HepG2 (cell line): ENCODE data around the gene IQCN. TPM values are rescaled to one million over a fixed set of nuclear protein-coding genes. Genes with fewer than 3 reads are reported as not detected.

Source experiments
- ATM ChIP-seq: fragments of 450-650 bp; IDR thresholded peaks from 2 replicates; pipeline ENCODE4 v1.7.1; 2017; ENCODE audit warnings: mild to moderate bottlenecking, borderline replicate concordance
- MAFF ChIP-seq: IDR thresholded peaks from 2 replicates; pipeline ENCODE4 v1.6.1; 2011; ENCODE audit warnings: low read depth, low read length, improper control_type of control experiment
- MTF2 ChIP-seq: sonication (generic); formaldehyde crosslinking; IDR thresholded peaks from 2 replicates; pipeline ENCODE4 v1.5.0; 2020; ENCODE audit warnings: missing genetic modification reagents, borderline replicate concordance
- NCOA2 ChIP-seq: sonication (generic); formaldehyde crosslinking; IDR thresholded peaks from 2 replicates; pipeline ENCODE4 v1.8.0; 2022; ENCODE audit warnings: inconsistent platforms
- U2AF1 ChIP-seq: fragments of 200-400 bp; formaldehyde crosslinking; optimal IDR thresholded peaks from 2 replicates; pipeline ENCODE3; 2017; ENCODE audit warnings: mild to moderate bottlenecking, low read depth, low read length
- ZFP41 ChIP-seq: sonication (generic); formaldehyde crosslinking; IDR thresholded peaks from 2 replicates; pipeline ENCODE4 v1.4.0; 2020; ENCODE audit warnings: mild to moderate bottlenecking, missing genetic modification reagents, borderline replicate concordance
- ZNF121 ChIP-seq: sonication (generic); formaldehyde crosslinking; IDR thresholded peaks from 2 replicates; pipeline ENCODE4 v1.5.0; 2020; ENCODE audit warnings: mild to moderate bottlenecking, missing genetic modification reagents
- ZNF20 ChIP-seq: sonication (generic); formaldehyde crosslinking; IDR thresholded peaks from 2 replicates; pipeline ENCODE4 v1.4.0; 2020; ENCODE audit warnings: mild to moderate bottlenecking, moderate library complexity, missing genetic modification reagents
- ZNF230 ChIP-seq: sonication (generic); formaldehyde crosslinking; IDR thresholded peaks from 2 replicates; pipeline ENCODE4 v1.4.0; 2020; ENCODE audit warnings: mild to moderate bottlenecking, missing genetic modification reagents
- ZNF34 ChIP-seq: sonication (generic); formaldehyde crosslinking; IDR thresholded peaks from 2 replicates; pipeline ENCODE4 v1.4.0; 2020; ENCODE audit warnings: mild to moderate bottlenecking, missing genetic modification reagents, borderline replicate concordance
- ZNF382 ChIP-seq: sonication (generic); formaldehyde crosslinking; IDR thresholded peaks from 2 replicates; pipeline ENCODE4 v1.5.0; 2020; ENCODE audit warnings: missing genetic modification reagents, mild to moderate bottlenecking, borderline replicate concordance
- ZNF557 ChIP-seq: sonication (generic); formaldehyde crosslinking; IDR thresholded peaks from 2 replicates; pipeline ENCODE4 v1.4.0; 2020; ENCODE audit warnings: missing genetic modification reagents
- ZNF788 ChIP-seq: sonication (generic); formaldehyde crosslinking; IDR thresholded peaks from 2 replicates; pipeline ENCODE4 v1.5.0; 2020; ENCODE audit warnings: mild to moderate bottlenecking, missing genetic modification reagents, borderline replicate concordance
- polyA plus RNA-seq, 8 experiments: library from polyadenylated mRNA; depleted of rRNA in 3 of 8; stranded (reverse) in 7 of 8; unstranded in 1 of 8; fragments of >200 nt; fragmentation: Illumina TruSeq in 4 of 8; extraction: Trizol in 4 of 8; gene quantifications; 2 replicates each; pipeline versions ENCODE4 v1.2.1 to v1.2.3, GENCODE V29; 2011 to 2016; ENCODE audit warnings: low read depth in 4 of 8, missing spikeins in 1 of 8, mixed read lengths in 1 of 8; ENCODE audit not compliant: insufficient read depth in 1 of 8
- total RNA-seq, 5 experiments: library from RNA; depleted of rRNA; stranded (reverse); fragments of >200 nt; fragmentation: Illumina TruSeq; extraction: Trizol; gene quantifications; 2 replicates each; pipeline ENCODE4 v1.2.3, GENCODE V29; 2016; ENCODE audit warnings: low read depth in 1 of 5
- TF ChIP-seq, protein P1 (sequence below): sonication (generic); formaldehyde crosslinking; IDR thresholded peaks from 2 replicates; pipeline ENCODE4 v1.5.0; 2020; ENCODE audit warnings: missing genetic modification reagents
- TF ChIP-seq, protein P2 (sequence below): sonication (generic); formaldehyde crosslinking; IDR thresholded peaks from 2 replicates; pipeline ENCODE4 v1.9.0; 2022; ENCODE audit warnings: missing genetic modification reagents, mild to moderate bottlenecking, borderline replicate concordance
- TF ChIP-seq, protein P3 (sequence below): sonication (generic); formaldehyde crosslinking; conservative IDR thresholded peaks from 2 replicates; pipeline ENCODE4 v1.4.0; 2020; ENCODE audit warnings: missing genetic modification reagents
- TF ChIP-seq, protein P4 (sequence below), 2 experiments: fragments of 450-650 bp in 1 of 2; sonication (generic) in 1 of 2; formaldehyde crosslinking; IDR thresholded peaks; 2 replicates each; pipeline versions ENCODE4 v1.5.0 to v1.8.0; 2020 to 2022; ENCODE audit warnings: mild to moderate bottlenecking in 1 of 2, missing genetic modification reagents in 1 of 2
- TF ChIP-seq, protein P5 (sequence below): sonication (generic); formaldehyde crosslinking; IDR thresholded peaks from 2 replicates; pipeline ENCODE4 v1.4.0; 2020; ENCODE audit warnings: missing genetic modification reagents, borderline replicate concordance
- TF ChIP-seq, protein P6 (sequence below): IDR thresholded peaks from 2 replicates; pipeline ENCODE4 v1.6.1; 2016; ENCODE audit warnings: control low read depth

IQCN gene
- total and polyA plus RNA-seq, 2 of the 13 experiments (the other 11 are each of a cell fraction or from before 2014, with no cell fraction given), result 0.04 to 0.18 TPM

DNA sequence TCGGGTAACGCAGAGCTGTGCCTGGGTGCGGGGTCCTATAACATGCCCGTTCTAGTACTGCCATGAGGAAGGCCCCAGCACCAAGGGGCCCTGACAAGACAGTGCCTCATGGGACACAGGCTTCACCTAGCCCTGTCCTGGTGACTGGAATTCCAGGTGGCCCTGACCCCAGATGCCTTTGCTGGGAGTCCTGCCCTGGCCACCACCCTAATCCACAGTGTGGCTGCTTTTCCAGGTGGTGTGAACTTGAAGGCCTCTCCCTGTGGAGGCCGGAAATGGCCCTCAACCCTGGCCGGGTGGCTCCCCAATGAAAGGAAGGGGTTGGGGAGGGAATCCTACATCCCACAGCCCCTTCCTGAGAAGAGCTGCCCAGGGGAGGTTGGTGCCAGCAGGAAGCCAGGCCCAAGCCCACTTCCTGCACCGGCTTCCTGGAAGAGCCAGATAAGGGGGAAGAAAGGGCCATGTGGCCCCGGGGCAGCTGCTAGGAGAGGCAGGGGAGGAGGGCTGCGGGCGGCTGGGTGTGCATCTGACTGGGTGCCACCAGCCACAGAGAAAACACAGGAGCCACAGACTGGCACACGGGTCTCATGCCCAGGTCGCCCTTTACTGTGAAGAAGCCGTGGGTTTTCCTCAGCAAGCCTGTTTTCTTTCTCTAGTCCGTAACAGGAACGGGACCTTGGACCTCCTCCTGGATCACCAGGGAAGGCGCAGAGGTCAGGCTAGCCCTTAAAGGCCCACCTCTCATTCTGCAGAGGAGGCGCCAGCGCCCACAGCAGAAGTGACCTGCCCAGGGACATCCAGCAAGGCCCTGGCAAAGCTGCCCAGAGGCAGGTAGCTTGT, 43.9 kb upstream of the IQCN start (continued):
- TF ChIP-seq ZNF230 (peak; percentile 91), NCOA2 (CRISPR knock-in tag) (peak; percentile 82), ZNF557 (CRISPR knock-in tag) (no peak), ZNF20 (no peak), MTF2 (CRISPR knock-in tag) (0 out of 2 replicates have a peak, but pooled peaks have one; percentile 23), ZFP41 (peak; percentile 37; the same call in 1 of the 2 replicates), ZNF34 (CRISPR knock-in tag) (no peak), ATM (no peak), U2AF1 (no peak), ZNF121 (CRISPR knock-in tag) (0 out of 2 replicates have a peak, but pooled peaks have one; percentile 23), ZNF382 (no peak), MAFF (no peak), ZNF788 (peak; percentile 46; the same call in 1 of the 2 replicates)
- TF ChIP-seq, protein P1, sequence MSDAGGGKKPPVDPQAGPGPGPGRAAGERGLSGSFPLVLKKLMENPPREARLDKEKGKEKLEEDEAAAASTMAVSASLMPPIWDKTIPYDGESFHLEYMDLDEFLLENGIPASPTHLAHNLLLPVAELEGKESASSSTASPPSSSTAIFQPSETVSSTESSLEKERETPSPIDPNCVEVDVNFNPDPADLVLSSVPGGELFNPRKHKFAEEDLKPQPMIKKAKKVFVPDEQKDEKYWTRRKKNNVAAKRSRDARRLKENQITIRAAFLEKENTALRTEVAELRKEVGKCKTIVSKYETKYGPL, result no peak
- TF ChIP-seq, protein P2, sequence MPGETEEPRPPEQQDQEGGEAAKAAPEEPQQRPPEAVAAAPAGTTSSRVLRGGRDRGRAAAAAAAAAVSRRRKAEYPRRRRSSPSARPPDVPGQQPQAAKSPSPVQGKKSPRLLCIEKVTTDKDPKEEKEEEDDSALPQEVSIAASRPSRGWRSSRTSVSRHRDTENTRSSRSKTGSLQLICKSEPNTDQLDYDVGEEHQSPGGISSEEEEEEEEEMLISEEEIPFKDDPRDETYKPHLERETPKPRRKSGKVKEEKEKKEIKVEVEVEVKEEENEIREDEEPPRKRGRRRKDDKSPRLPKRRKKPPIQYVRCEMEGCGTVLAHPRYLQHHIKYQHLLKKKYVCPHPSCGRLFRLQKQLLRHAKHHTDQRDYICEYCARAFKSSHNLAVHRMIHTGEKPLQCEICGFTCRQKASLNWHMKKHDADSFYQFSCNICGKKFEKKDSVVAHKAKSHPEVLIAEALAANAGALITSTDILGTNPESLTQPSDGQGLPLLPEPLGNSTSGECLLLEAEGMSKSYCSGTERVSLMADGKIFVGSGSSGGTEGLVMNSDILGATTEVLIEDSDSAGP (CRISPR knock-in tag), result peak; percentile 96
- TF ChIP-seq, protein P3, sequence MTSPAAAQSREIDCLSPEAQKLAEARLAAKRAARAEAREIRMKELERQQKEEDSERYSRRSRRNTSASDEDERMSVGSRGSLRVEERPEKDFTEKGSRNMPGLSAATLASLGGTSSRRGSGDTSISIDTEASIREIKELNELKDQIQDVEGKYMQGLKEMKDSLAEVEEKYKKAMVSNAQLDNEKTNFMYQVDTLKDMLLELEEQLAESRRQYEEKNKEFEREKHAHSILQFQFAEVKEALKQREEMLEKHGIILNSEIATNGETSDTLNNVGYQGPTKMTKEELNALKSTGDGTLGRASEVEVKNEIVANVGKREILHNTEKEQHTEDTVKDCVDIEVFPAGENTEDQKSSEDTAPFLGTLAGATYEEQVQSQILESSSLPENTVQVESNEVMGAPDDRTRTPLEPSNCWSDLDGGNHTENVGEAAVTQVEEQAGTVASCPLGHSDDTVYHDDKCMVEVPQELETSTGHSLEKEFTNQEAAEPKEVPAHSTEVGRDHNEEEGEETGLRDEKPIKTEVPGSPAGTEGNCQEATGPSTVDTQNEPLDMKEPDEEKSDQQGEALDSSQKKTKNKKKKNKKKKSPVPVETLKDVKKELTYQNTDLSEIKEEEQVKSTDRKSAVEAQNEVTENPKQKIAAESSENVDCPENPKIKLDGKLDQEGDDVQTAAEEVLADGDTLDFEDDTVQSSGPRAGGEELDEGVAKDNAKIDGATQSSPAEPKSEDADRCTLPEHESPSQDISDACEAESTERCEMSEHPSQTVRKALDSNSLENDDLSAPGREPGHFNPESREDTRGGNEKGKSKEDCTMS (CRISPR knock-in tag), result no peak
- TF ChIP-seq, protein P4, sequence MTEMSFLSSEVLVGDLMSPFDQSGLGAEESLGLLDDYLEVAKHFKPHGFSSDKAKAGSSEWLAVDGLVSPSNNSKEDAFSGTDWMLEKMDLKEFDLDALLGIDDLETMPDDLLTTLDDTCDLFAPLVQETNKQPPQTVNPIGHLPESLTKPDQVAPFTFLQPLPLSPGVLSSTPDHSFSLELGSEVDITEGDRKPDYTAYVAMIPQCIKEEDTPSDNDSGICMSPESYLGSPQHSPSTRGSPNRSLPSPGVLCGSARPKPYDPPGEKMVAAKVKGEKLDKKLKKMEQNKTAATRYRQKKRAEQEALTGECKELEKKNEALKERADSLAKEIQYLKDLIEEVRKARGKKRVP (CRISPR knock-in tag; IDR thresholded peaks at IDR 0.05), result no peak
- TF ChIP-seq, protein P5, sequence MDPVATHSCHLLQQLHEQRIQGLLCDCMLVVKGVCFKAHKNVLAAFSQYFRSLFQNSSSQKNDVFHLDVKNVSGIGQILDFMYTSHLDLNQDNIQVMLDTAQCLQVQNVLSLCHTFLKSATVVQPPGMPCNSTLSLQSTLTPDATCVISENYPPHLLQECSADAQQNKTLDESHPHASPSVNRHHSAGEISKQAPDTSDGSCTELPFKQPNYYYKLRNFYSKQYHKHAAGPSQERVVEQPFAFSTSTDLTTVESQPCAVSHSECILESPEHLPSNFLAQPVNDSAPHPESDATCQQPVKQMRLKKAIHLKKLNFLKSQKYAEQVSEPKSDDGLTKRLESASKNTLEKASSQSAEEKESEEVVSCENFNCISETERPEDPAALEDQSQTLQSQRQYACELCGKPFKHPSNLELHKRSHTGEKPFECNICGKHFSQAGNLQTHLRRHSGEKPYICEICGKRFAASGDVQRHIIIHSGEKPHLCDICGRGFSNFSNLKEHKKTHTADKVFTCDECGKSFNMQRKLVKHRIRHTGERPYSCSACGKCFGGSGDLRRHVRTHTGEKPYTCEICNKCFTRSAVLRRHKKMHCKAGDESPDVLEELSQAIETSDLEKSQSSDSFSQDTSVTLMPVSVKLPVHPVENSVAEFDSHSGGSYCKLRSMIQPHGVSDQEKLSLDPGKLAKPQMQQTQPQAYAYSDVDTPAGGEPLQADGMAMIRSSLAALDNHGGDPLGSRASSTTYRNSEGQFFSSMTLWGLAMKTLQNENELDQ, result no peak
- TF ChIP-seq, protein P6, sequence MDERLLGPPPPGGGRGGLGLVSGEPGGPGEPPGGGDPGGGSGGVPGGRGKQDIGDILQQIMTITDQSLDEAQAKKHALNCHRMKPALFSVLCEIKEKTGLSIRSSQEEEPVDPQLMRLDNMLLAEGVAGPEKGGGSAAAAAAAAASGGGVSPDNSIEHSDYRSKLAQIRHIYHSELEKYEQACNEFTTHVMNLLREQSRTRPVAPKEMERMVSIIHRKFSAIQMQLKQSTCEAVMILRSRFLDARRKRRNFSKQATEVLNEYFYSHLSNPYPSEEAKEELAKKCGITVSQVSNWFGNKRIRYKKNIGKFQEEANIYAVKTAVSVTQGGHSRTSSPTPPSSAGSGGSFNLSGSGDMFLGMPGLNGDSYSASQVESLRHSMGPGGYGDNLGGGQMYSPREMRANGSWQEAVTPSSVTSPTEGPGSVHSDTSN, result no peak
